MCF 10A (cell line): ENCODE results near the gene OPCML. TPM values are rescaled to one million over a fixed set of nuclear protein-coding genes. Genes with fewer than 3 reads are reported as not detected.

Experiments used
- BruUV-seq: library from RNA; stranded (reverse); fragments of 400-500 nt; replicated peaks from 2 replicates; lab custom pipeline; 2021; lab: Mats Ljungman, UMichigan
- CTCF ChIA-PET: fragments of 300-600 bp; sonication (Branson Sonifier 250); formaldehyde crosslinking; extraction: SDS; loops from one replicate; lab custom pipeline; 2021; ENCODE audit warnings: antibody characterized with exemption, inconsistent platforms; lab: Yijun Ruan, JAX
- POLR2A ChIA-PET: fragments of 300-600, 350-650 bp; sonication (Branson Sonifier 250); formaldehyde crosslinking; extraction: SDS; loops from one replicate; lab custom pipeline; 2020; ENCODE audit warnings: antibody characterized with exemption, inconsistent platforms; lab: Yijun Ruan, JAX
- DNase-seq: peaks from one replicate; pipeline ENCODE4 v3.0.0-alpha.2; 2018; ENCODE audit not compliant: unreplicated experiment
- H3K27ac Mint-ChIP-seq: one replicate; pipeline ENCODE4 v1.8.0; 2022; ENCODE audit warnings: mild to moderate bottlenecking, low read depth, mixed read lengths; ENCODE audit not compliant: unreplicated experiment
- H3K27me3 Mint-ChIP-seq: one replicate; pipeline ENCODE4 v1.8.0; 2022; ENCODE audit warnings: mixed read lengths; ENCODE audit not compliant: insufficient read depth, unreplicated experiment
- H3K36me3 Mint-ChIP-seq: one replicate; pipeline ENCODE4 v1.8.0; 2022; ENCODE audit warnings: mild to moderate bottlenecking, moderate library complexity, mixed read lengths; ENCODE audit not compliant: insufficient read depth, unreplicated experiment
- H3K4me1 Mint-ChIP-seq: one replicate; pipeline ENCODE4 v1.8.0; 2022; ENCODE audit warnings: mixed read lengths; ENCODE audit not compliant: insufficient read depth, unreplicated experiment
- H3K4me3 Mint-ChIP-seq: one replicate; pipeline ENCODE4 v1.8.0; 2022; ENCODE audit warnings: mild to moderate bottlenecking, moderate library complexity, mixed read lengths; ENCODE audit not compliant: unreplicated experiment
- H3K9me3 Mint-ChIP-seq: one replicate; pipeline ENCODE4 v1.8.0; 2022; ENCODE audit warnings: mixed read lengths; ENCODE audit not compliant: unreplicated experiment
- CTCF ChIP-seq: fragments of 200-600 bp; IDR thresholded peaks from one replicate; pipeline ENCODE4 v1.8.0; 2022; ENCODE audit warnings: antibody characterized with exemption, mild to moderate bottlenecking; ENCODE audit not compliant: unreplicated experiment
- intact Hi-C: fragments of 100-400 bp; cut with micrococcal nuclease; formaldehyde crosslinking; loops from 2 replicates; pipeline ENCODE4 v1.14.1; 2022
- total RNA-seq: library from RNA; stranded (reverse); gene quantifications from 2 replicates; pipeline ENCODE4 v1.2.3, GENCODE V29; 2022

OPCML gene
- total RNA-seq, 1 experiment from 2014 or later: not detected

GRCh38 chr11:133548641-133549040 lies 16.3 kb upstream of the OPCML start:
- H3K9me3 Mint-ChIP-seq: no peaks in the 10 kb centered on the region
- no peaks in the 10 kb centered on the region for H3K4me1 Mint-ChIP-seq
- CTCF ChIA-PET: no interaction called here
- no peak overlapping the region for H3K27ac Mint-ChIP-seq
- POLR2A ChIA-PET: no interaction called here
- no peak overlapping the region for H3K4me3 Mint-ChIP-seq
- no peaks in the 10 kb centered on the region for H3K27me3 Mint-ChIP-seq
- intact Hi-C loops: no loop called here
- no TSS peak for BruUV-seq
- H3K36me3 Mint-ChIP-seq: peaks cover 5% of the 10 kb centered on the region
- no peak for DNase-seq
- TF ChIP-seq CTCF: no peak

- CTCF ChIA-PET: no interaction called here
- Mint-ChIP-seq H3K27me3 (no peaks in the 10 kb centered on the region), H3K9me3 (no peaks in the 10 kb centered on the region), H3K36me3 (peaks cover 5% of the 10 kb centered on the region), H3K27ac (no peak overlapping the region), H3K4me1 (no peaks in the 10 kb centered on the region), H3K4me3 (no peak overlapping the region)
- no peak for DNase-seq
- intact Hi-C loops: no loop called here
- no TSS peak for BruUV-seq
- POLR2A ChIA-PET: no interaction called here
- TF ChIP-seq CTCF: no peak
These were observed 15.7 kb upstream of the OPCML start for GRCh38 chr11:133547808-133548494.

GRCh38 chr11:133545199-133545803 lies 13.0 kb upstream of the OPCML start:
- H3K27ac Mint-ChIP-seq: no peak overlapping the region
- peaks cover 5% of the 10 kb centered on the region for H3K36me3 Mint-ChIP-seq
- H3K4me3 Mint-ChIP-seq: no peak overlapping the region
- intact Hi-C loops: no loop called here
- no TSS peak for BruUV-seq
- TF ChIP-seq CTCF: no peak
- ChIA-PET CTCF (no interaction called here), POLR2A (no interaction called here)
- H3K27me3 Mint-ChIP-seq: no peaks in the 10 kb centered on the region
- no peak for DNase-seq
- H3K4me1 Mint-ChIP-seq: no peaks in the 10 kb centered on the region
- H3K9me3 Mint-ChIP-seq: peaks cover 6% of the 10 kb centered on the region

GRCh38 chr11:133541720-133542095 lies 9.4 kb upstream of the OPCML start:
- H3K4me1 Mint-ChIP-seq: no peaks in the 10 kb centered on the region
- no peak for DNase-seq
- no peaks in the 10 kb centered on the region for H3K27me3 Mint-ChIP-seq
- no peak overlapping the region for H3K4me3 Mint-ChIP-seq
- peaks cover 16% of the 10 kb centered on the region for H3K9me3 Mint-ChIP-seq
- intact Hi-C loops: no loop called here
- no peaks in the 10 kb centered on the region for H3K36me3 Mint-ChIP-seq
- CTCF ChIA-PET: interaction anchor here (0.7 kb wide), 1 partner anchor 38 kb away, joined by 4 read pairs; no protein-coding TSS in a partner anchor
- no TSS peak for BruUV-seq
- no peak overlapping the region for H3K27ac Mint-ChIP-seq
- no peak for TF ChIP-seq CTCF
- POLR2A ChIA-PET: no interaction called here
